HCEC 1CT (cell line): ENCODE data around the gene NEURL3.
"Not testable (repeated sequence)": the region's sequence is repeated elsewhere in the genome, so short reads cannot be mapped to it uniquely, and the experiment has no call there.

Experiments
- DNase-seq: peaks from one replicate; pipeline ENCODE4 v3.0.0-alpha.2; 2017

The NEURL3 gene

DNA sequence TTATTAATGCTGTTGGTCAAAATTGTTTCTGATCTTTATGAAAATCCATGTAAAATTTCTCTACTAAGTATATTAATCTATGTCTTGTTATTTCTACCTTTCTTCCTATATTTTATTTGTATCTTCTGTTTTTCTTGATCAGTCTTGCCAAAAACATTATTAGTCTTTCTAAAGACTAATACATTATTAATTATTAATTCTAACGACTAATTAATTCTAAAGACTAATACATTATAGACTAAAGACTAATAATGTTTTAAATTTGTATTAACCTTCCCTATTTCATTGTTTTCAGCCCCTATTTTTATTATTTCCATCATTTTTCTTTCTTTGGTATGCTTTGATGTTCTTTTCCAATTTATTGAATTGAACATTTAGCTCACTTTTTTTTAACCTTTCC is 27.7 kb downstream of the NEURL3 start:
- no peak for DNase-seq

- DNase-seq = no peak
Observed at GRCh38 chr2:96471772-96472171, 33.4 kb downstream of the NEURL3 start.

DNA sequence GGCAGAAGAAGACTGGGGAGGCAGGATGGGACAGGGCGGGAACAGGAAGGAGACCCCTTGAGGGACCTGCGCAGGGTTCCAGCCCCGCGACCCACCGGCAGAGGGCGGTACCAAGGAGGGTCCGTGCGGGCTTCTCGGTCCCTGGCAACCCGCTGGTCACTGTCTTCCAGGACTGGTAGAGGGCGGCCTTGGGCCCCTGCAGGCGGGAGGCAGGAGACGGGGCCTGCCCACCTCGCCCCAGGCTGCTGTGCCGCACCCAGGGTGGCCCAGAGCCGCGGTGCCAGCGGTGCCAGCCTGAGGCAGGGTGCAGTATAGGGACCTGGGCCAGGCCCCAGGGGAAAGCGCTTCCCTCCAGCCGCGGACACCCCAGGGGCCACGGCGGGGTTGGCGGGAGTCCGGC is 34.5 kb downstream of the NEURL3 start:
- DNase-seq = no peak

- DNase-seq = no peak
Observed at GRCh38 chr2:96470109-96470508, 35.0 kb downstream of the NEURL3 start.

GRCh38 chr2:96468904-96469303 is 36.3 kb downstream of the NEURL3 start:
- DNase-seq = no peak

DNA sequence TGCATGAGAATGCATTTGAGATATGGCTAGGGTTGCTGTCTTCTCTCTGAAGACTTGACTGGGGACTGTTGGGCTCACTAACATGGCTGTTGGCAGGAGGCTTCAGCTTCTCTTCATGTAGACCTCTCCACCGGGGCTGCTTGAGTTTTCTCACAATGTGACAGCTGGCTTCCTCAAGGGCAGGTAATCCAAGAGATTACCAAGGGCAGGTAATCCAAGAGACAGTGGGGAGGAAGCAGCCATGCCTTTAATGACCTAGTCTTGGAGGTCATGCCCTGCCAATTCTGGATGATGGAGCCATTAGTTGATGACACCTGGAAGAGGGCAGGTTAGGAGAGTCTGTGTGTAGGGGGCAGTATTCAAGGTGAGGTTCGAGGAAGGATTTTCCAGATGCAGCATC is 40.5 kb downstream of the NEURL3 start:
- DNase-seq = no peak

GRCh38 chr2:96464061-96464460 is 41.1 kb downstream of the NEURL3 start:
- no peak for DNase-seq

DNA sequence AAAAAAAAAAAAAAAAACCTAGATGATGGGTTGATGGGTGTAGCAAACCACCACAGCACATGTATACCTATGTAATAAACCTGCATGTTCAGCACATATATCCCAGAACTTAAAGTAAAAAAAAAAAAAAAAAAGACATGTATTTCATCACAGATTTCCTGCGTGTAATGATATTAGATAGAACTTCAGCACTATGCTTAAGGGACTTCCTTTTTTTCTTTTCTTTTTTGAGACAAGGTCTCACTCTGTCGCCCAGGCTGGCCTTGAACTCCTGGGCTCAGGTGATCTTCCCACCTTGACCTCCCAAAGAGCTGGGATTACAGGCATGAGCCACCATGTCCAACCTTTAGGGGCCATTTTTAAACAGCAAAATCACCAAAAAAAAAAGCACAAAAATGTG is 42.0 kb downstream of the NEURL3 start:
- DNase-seq = no peak

GRCh38 chr2:96461616-96462015 is 43.5 kb downstream of the NEURL3 start:
- DNase-seq = not testable (repeated sequence)

- DNase-seq = no peak
Observed at GRCh38 chr2:96452053-96452452, 53.1 kb downstream of the NEURL3 start.

DNA sequence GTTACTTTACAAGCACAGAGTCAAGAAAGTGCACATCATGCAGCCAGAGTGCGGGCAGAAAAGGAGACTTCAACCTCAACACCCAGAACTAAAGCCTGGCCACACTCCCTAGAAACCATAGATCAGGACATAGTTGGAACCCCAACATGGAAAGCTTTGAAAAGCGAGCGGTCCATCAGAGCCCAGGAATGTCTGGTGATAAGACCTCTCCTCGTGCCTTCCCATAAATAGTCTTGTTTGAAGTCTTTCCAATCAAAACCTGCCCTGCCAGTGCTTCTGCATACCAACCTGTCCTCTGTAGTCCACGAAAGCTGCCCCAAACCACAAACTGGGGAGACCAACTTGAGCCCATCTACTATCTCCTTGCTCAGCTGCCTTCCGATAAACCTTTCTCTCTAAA is 55.5 kb downstream of the NEURL3 start:
- no peak for DNase-seq

DNA sequence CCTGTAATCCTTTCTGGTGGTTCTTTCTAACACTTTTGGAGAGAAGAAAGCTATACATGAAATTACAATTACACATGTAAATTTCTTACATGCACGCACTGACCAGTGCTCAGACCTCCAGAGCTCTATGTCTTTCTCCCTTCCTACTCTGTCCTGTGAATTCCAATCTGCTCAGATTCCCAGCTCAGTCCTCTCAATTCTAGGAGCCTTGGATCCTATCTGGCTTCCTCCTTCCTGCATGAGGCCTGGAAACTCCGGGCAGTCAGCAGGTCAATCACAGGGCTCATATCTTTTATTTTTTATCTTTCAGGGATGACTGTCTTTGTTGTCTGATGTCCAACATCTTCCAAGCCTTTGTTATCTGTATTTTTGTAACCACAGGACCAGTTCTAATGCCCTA is 56.0 kb downstream of the NEURL3 start:
- no peak for DNase-seq

DNA sequence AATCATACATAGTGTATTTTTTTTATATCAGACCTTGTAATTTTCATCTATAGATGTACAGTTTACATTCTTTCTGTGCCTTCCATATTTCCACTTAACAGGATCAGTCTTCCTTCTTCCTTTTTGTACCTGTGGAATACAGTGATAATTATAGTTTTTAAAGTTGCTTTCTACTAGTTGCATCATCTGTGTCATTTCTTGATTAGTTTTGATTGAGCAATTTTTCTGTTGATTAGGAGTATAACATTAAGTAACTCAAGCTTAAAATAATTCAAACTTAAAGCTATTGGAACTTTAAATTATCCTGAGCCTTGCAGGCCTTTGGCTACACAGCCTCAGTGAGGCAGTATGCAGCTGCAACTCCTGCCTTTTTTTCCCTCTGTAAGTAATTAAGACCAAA is 57.4 kb downstream of the NEURL3 start:
- no peak for DNase-seq
